A549 (cell line): ENCODE data around the gene ABCF1. TPM values are rescaled to one million over a fixed set of nuclear protein-coding genes. Genes with fewer than 3 reads are reported as not detected.

Source experiments
- ATOH8 ChIP-seq: fragments of 250-450 bp; sonication (Bioruptor Pico); IDR thresholded peaks from 2 replicates; pipeline ENCODE4 v1.5.0; 2020; ENCODE audit warnings: low read depth, mild to moderate bottlenecking, moderate library complexity
- CEBPB ChIP-seq, 2 experiments: fragments of >200 bp in 1 of 2; sonication (Bioruptor Twin) in 1 of 2; formaldehyde crosslinking in 1 of 2; IDR thresholded peaks; 2 replicates each; pipeline ENCODE4 v1.6.1; 2012 to 2016
- CHD2 ChIP-seq: fragments of 150-350 bp; IDR thresholded peaks from 2 replicates; pipeline ENCODE4 v1.6.1; 2014; ENCODE audit warnings: low read length; ENCODE audit not compliant: partially characterized antibody
- E2F6 ChIP-seq: IDR thresholded peaks from 2 replicates; pipeline ENCODE4 v1.6.1; 2012; ENCODE audit warnings: low read depth, borderline replicate concordance
- EHF ChIP-seq: fragments of 250-450 bp; sonication (Bioruptor Pico); IDR thresholded peaks from 2 replicates; pipeline ENCODE4 v1.5.0; 2020; ENCODE audit warnings: mild to moderate bottlenecking
- ELK1 ChIP-seq: fragments of 150-350 bp; IDR thresholded peaks from 2 replicates; pipeline ENCODE4 v1.6.1; 2014; ENCODE audit warnings: low read depth, mild to moderate bottlenecking, low read length
- EP300 ChIP-seq, 2 experiments: fragments of >200 bp; sonication (Bioruptor Twin); formaldehyde crosslinking; IDR thresholded peaks; 2 replicates in 1 of 2; 3 replicates in 1 of 2; pipeline ENCODE4 v1.6.1; 2016 to 2017
- GATA3 ChIP-seq: IDR thresholded peaks from 2 replicates; pipeline ENCODE4 v1.6.1; 2012; ENCODE audit warnings: borderline replicate concordance
- HDAC2 ChIP-seq: fragments of 200-600 bp; sonication (generic); IDR thresholded peaks from 2 replicates; pipeline ENCODE4 v1.6.1; 2016
- HES2 ChIP-seq: fragments of >200 bp; sonication (Bioruptor Twin); formaldehyde crosslinking; IDR thresholded peaks from 2 replicates; pipeline ENCODE4 v1.6.1; 2016
- HMGXB4 ChIP-seq: fragments of 250-450 bp; sonication (Bioruptor Pico); IDR thresholded peaks from 2 replicates; pipeline ENCODE4 v1.5.0; 2021; ENCODE audit warnings: mild to moderate bottlenecking, moderate library complexity, borderline replicate concordance
- HOXA7 ChIP-seq: fragments of 250-450 bp; sonication (Bioruptor Pico); IDR thresholded peaks from 2 replicates; pipeline ENCODE4 v1.5.0; 2020; ENCODE audit warnings: mild to moderate bottlenecking, moderate library complexity
- HOXB13 ChIP-seq: fragments of 250-450 bp; sonication (Bioruptor Pico); IDR thresholded peaks from 2 replicates; pipeline ENCODE4 v1.5.0; 2020; ENCODE audit warnings: low read depth, mild to moderate bottlenecking, moderate library complexity
- HOXB5 ChIP-seq: fragments of 250-450 bp; sonication (Bioruptor Pico); IDR thresholded peaks from 2 replicates; pipeline ENCODE4 v1.5.0; 2020; ENCODE audit warnings: mild to moderate bottlenecking, moderate library complexity
- JUN ChIP-seq, 2 experiments: fragments of >200 bp; sonication (Bioruptor Twin); formaldehyde crosslinking; IDR thresholded peaks; 2 replicates in 1 of 2; 3 replicates in 1 of 2; pipeline ENCODE4 v1.6.1; 2016 to 2017
- KDM5A ChIP-seq: fragments of 200-600 bp; sonication (generic); IDR thresholded peaks from 2 replicates; pipeline ENCODE4 v1.6.1; 2016; ENCODE audit warnings: antibody characterized with exemption, mild to moderate bottlenecking
- NFE2L2 ChIP-seq: fragments of 150-350 bp; conservative IDR thresholded peaks from 2 replicates; pipeline ENCODE4 v1.6.1; 2014; ENCODE audit warnings: low read length
- NPAS2 ChIP-seq: fragments of 250-450 bp; sonication (Bioruptor Pico); IDR thresholded peaks from 2 replicates; pipeline ENCODE4 v1.8.0; 2022; ENCODE audit warnings: mild to moderate bottlenecking, moderate library complexity, borderline replicate concordance
- NR3C1 ChIP-seq: fragments of >200 bp; sonication (Bioruptor Twin); formaldehyde crosslinking; IDR thresholded peaks from 3 replicates; pipeline ENCODE4 v1.6.1; 2017
- RAD21 ChIP-seq, 2 experiments: fragments of >200 bp in 1 of 2; sonication (Bioruptor Twin) in 1 of 2; formaldehyde crosslinking in 1 of 2; IDR thresholded peaks in 1 of 2; conservative IDR thresholded peaks in 1 of 2; 2 replicates in 1 of 2; 3 replicates in 1 of 2; pipeline ENCODE4 v1.6.1; 2012 to 2018; ENCODE audit warnings: inconsistent platforms in 1 of 2
- RARB ChIP-seq: fragments of 250-450 bp; sonication (Bioruptor Pico); IDR thresholded peaks from 2 replicates; pipeline ENCODE4 v1.8.0; 2021; ENCODE audit warnings: mild to moderate bottlenecking, moderate library complexity
- RCOR1 ChIP-seq: fragments of 150-350 bp; IDR thresholded peaks from 2 replicates; pipeline ENCODE4 v1.6.1; 2014; ENCODE audit warnings: antibody characterized with exemption, low read length, low read depth
- RFX5 ChIP-seq: fragments of 450-650 bp; IDR thresholded peaks from 2 replicates; pipeline ENCODE4 v1.7.1; 2014; ENCODE audit warnings: antibody characterized with exemption, mild to moderate bottlenecking, moderate library complexity
- SMC3 ChIP-seq: fragments of >200 bp; sonication (Bioruptor Twin); formaldehyde crosslinking; IDR thresholded peaks from 3 replicates; pipeline ENCODE4 v1.6.1; 2018; ENCODE audit warnings: inconsistent platforms
- TP53 ChIP-seq: fragments of 250-450 bp; sonication (Bioruptor Pico); IDR thresholded peaks from 2 replicates; pipeline ENCODE4 v1.5.0; 2021; ENCODE audit warnings: mild to moderate bottlenecking, moderate library complexity
- USF2 ChIP-seq: fragments of 450-650 bp; IDR thresholded peaks from 2 replicates; pipeline ENCODE4 v1.6.1; 2014; ENCODE audit warnings: antibody characterized with exemption
- ZFP36 ChIP-seq: fragments of 450-650 bp; IDR thresholded peaks from 2 replicates; pipeline ENCODE4 v1.6.1; 2014; ENCODE audit warnings: borderline replicate concordance; ENCODE audit not compliant: partially characterized antibody
- ZSCAN20 ChIP-seq: fragments of 250-450 bp; sonication (Bioruptor Pico); IDR thresholded peaks from 2 replicates; pipeline ENCODE4 v1.8.0; 2022; ENCODE audit warnings: mild to moderate bottlenecking, moderate library complexity
- polyA plus RNA-seq, 4 experiments: library from polyadenylated mRNA; depleted of rRNA in 3 of 4; stranded (reverse); fragments of >200 nt; fragmentation: RNase III in 1 of 4; extraction: RNeasy Plus Mini Kit Qiagen cat#74134 plus additional on column Dnase treatment in 1 of 4; gene quantifications; 2 replicates in 3 of 4; 3 replicates in 1 of 4; pipeline ENCODE4 v1.2.3, GENCODE V29; 2011 to 2017

The ABCF1 gene
- polyA plus RNA-seq, 2 of the 4 experiments (the other 2 are of a cell fraction) = 31.0 to 72.0 TPM

GRCh38 chr6:30556066-30556905 lies 15.0 kb upstream of the ABCF1 start, which contains the start of gene GNL1 (continued):
- no peak for TF ChIP-seq ATOH8 (CRISPR knock-in tag)
- TF ChIP-seq RAD21 (conservative IDR thresholded peaks at IDR 0.05 in 1 of 2, IDR thresholded peaks at IDR 0.05 in 1 of 2) = no peak
- TF ChIP-seq HES2 = no peak
- TF ChIP-seq ZSCAN20 (CRISPR knock-in tag) = no peak
- TF ChIP-seq HOXB13 = no peak
- TF ChIP-seq ELK1 = no peak
- TF ChIP-seq JUN (IDR thresholded peaks at IDR 0.05) = 0 out of 5 replicates have a peak, but pooled peaks of 1 of the 2 experiments have one; percentile 8
- no peak for TF ChIP-seq NR3C1
- TF ChIP-seq NFE2L2 = no peak
- TF ChIP-seq EHF (CRISPR knock-in tag) = no peak
- no peak for TF ChIP-seq HDAC2
- TF ChIP-seq TP53 (CRISPR knock-in tag) = no peak
- TF ChIP-seq HOXA7 = no peak
- no peak for TF ChIP-seq EP300 (IDR thresholded peaks at IDR 0.05)
- TF ChIP-seq ZFP36 = no peak
- peak; percentile 45; the same call in 1 of the 2 replicates for TF ChIP-seq E2F6
- no peak for TF ChIP-seq RARB (CRISPR knock-in tag)
- TF ChIP-seq RFX5 = no peak
- TF ChIP-seq USF2 = no peak
- TF ChIP-seq HMGXB4 (CRISPR knock-in tag) = no peak
- TF ChIP-seq HOXB5 = no peak
- TF ChIP-seq RCOR1 = no peak
- no peak for TF ChIP-seq SMC3
- TF ChIP-seq KDM5A = no peak
- TF ChIP-seq CEBPB (IDR thresholded peaks at IDR 0.05) = no peak
- no peak for TF ChIP-seq CHD2
- TF ChIP-seq GATA3 = peak; percentile 60
- TF ChIP-seq NPAS2 (CRISPR knock-in tag) = no peak
